ENCODE measurements around the gene GPATCH8. TPM values are rescaled to one million over a fixed set of nuclear protein-coding genes. Genes with fewer than 3 reads are reported as not detected.

GPATCH8 gene
- total RNA-seq, 1 experiment from 2014 or later = 40.8 TPM

DNA sequence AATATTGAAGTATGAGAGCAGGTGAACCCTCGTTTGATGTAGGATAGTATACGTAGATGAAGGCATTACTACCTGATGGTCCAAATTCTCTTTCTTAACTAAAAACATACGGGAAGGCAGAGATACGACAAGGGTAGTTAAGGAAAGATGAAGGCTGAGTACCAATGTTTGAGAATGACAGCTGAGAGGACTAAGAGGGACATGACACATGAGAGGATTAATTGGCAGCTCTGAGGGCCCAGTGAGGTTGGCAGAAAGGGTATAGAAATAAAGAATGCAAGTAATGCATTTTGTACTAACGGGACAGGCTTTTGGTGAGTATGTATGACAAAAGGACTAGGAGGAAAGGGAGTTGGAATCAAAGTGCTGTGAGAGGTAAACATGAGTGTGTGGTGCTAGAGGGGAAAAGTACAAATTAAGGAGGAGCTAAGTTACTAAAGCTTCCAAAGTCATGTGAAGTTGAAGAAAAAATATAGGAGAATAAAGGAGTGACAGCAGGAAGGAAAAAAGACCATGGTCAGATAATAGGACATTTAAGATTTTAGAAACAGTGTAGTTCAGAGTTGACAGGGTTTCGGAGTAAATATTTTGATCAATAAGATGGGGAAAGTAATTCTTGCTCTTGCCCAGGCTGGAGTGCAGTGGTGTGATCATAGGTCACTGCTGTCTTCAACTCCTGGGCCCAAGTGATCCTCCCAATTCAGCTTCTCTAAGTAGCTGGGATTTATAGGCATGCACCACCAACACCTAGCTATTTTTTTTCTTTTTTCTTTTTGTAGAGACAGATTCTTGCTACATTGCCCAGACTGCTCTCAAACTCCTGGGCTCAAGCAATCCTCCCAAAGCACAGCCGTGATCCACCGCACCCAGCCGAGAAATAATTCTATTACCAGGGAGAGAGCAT is 70.7 kb downstream of the GPATCH8 start:
- H3K36me3 Mint-ChIP-seq (ENCODE audit: insufficient read depth, unreplicated experiment) = peaks cover 63% of the 10 kb centered on the region
- H3K4me1 Mint-ChIP-seq (ENCODE audit: insufficient read depth, unreplicated experiment) = no peaks in the 10 kb centered on the region
- H3K9me3 Mint-ChIP-seq (ENCODE audit: unreplicated experiment) = no peaks in the 10 kb centered on the region
- no peak overlapping the region for H3K4me3 Mint-ChIP-seq (ENCODE audit: unreplicated experiment)
- peak overlapping the region; percentile 33 for H3K27ac Mint-ChIP-seq (ENCODE audit: low read depth, unreplicated experiment)
- DNase-seq (ENCODE audit: unreplicated experiment) = no peak
- TF ChIP-seq, protein P1, sequence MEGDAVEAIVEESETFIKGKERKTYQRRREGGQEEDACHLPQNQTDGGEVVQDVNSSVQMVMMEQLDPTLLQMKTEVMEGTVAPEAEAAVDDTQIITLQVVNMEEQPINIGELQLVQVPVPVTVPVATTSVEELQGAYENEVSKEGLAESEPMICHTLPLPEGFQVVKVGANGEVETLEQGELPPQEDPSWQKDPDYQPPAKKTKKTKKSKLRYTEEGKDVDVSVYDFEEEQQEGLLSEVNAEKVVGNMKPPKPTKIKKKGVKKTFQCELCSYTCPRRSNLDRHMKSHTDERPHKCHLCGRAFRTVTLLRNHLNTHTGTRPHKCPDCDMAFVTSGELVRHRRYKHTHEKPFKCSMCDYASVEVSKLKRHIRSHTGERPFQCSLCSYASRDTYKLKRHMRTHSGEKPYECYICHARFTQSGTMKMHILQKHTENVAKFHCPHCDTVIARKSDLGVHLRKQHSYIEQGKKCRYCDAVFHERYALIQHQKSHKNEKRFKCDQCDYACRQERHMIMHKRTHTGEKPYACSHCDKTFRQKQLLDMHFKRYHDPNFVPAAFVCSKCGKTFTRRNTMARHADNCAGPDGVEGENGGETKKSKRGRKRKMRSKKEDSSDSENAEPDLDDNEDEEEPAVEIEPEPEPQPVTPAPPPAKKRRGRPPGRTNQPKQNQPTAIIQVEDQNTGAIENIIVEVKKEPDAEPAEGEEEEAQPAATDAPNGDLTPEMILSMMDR (IDR thresholded peaks at IDR 0.05; ENCODE audit: unreplicated experiment) = no peak
- intact Hi-C loops (cut with micrococcal nuclease) = no loop called here
- CTCF ChIA-PET = interaction anchor here (0.6 to 1.1 kb wide), 6 partner anchors 12 to 301 kb away, joined by 3 to 4 read pairs (median 4); no protein-coding TSS in a partner anchor
- no peaks in the 10 kb centered on the region for H3K27me3 Mint-ChIP-seq (ENCODE audit: insufficient read depth, unreplicated experiment)
- POLR2A ChIA-PET = interaction anchor here (0.6 to 1.3 kb wide), 4 partner anchors 9 to 71 kb away, joined by 3 to 4 read pairs (median 4); partner anchors contain the start of gene GPATCH8
- BruUV-seq (replicated peaks) = no TSS peak

DNA sequence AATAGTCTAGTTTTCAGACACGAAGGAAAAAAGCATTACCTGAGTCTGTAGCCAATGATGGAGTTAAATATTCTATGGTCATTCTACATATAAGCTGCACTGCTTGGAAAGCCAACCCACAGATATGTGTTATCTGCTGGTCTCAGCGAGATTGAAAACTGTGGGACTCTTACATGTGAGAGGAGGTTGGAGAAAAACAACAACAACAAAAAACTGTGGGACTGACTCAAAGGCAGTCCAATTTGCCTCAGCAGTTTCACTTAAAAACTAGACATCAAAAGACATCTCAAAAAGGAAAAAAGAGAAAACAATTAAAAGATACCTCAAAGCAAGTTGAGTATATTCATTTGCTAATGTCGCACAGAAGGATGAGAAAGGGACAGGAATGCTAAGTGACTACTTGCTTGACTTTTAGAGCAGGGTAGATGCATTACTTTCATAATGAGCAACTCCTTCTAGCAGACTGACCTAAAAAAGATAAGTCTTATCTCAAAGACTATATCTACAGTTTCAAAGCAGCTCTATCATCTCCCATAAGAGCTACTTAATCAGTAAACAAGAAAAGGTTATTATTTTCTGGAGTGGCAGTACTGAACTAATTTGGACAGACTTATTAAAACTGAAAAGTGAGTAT is 78.3 kb downstream of the GPATCH8 start:
- Mint-ChIP-seq H3K27me3 (ENCODE audit: insufficient read depth, unreplicated experiment) (no peaks in the 10 kb centered on the region), H3K36me3 (ENCODE audit: insufficient read depth, unreplicated experiment) (peaks cover 48% of the 10 kb centered on the region), H3K4me3 (ENCODE audit: unreplicated experiment) (no peak overlapping the region), H3K9me3 (ENCODE audit: unreplicated experiment) (no peaks in the 10 kb centered on the region), H3K4me1 (ENCODE audit: insufficient read depth, unreplicated experiment) (no peaks in the 10 kb centered on the region), H3K27ac (ENCODE audit: low read depth, unreplicated experiment) (no peak overlapping the region)
- BruUV-seq (replicated peaks) = no TSS peak
- intact Hi-C loops (cut with micrococcal nuclease) = no loop called here
- TF ChIP-seq, protein P1 (IDR thresholded peaks at IDR 0.05; ENCODE audit: unreplicated experiment) = no peak
- DNase-seq (ENCODE audit: unreplicated experiment) = no peak
- CTCF ChIA-PET = interaction anchor here (0.7 kb wide), 1 partner anchor 34 kb away, joined by 4 read pairs; no protein-coding TSS in a partner anchor
- POLR2A ChIA-PET = interaction anchor here (1.2 kb wide), 1 partner anchor 10 kb away, joined by 4 read pairs; no protein-coding TSS in a partner anchor

DNA sequence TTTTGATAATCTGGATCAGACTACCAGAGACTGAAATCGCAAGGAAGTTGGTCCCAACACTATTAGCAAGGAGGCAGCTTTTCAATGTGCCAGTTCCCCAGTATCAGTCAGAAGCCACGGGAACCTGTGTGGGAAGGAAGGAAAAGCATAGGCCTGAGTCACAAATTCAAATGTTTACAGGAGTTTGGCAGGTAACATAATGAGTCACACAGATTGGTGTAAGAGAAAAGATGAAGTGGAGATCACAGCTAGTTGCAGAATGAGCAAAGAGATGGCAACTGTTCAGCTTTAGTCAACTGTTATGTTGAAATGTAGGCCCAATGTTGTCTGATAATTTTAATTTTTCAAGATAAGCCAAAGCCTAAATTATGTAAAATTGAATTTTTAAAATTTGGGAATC is 85.7 kb downstream of the GPATCH8 start:
- TF ChIP-seq, protein P1 (IDR thresholded peaks at IDR 0.05; ENCODE audit: unreplicated experiment) = no peak
- peaks cover 48% of the 10 kb centered on the region for H3K36me3 Mint-ChIP-seq (ENCODE audit: insufficient read depth, unreplicated experiment)
- no peaks in the 10 kb centered on the region for H3K27me3 Mint-ChIP-seq (ENCODE audit: insufficient read depth, unreplicated experiment)
- peaks cover 14% of the 10 kb centered on the region for H3K4me1 Mint-ChIP-seq (ENCODE audit: insufficient read depth, unreplicated experiment)
- intact Hi-C loops (cut with micrococcal nuclease) = loop anchor here (5.0 kb wide), 1 partner anchor 85 kb away; the partner anchor contains the start of gene GPATCH8
- POLR2A ChIA-PET = interaction anchor here (0.6 to 2.5 kb wide), 11 partner anchors 11 to 899 kb away, joined by 3 to 11 read pairs (median 5); partner anchors contain the start of genes GPATCH8, GRN and MAP3K14
- H3K4me3 Mint-ChIP-seq (ENCODE audit: unreplicated experiment) = no peak overlapping the region
- no peaks in the 10 kb centered on the region for H3K9me3 Mint-ChIP-seq (ENCODE audit: unreplicated experiment)
- CTCF ChIA-PET = interaction anchor here (0.5 to 1.5 kb wide), 3 partner anchors 17 to 1002 kb away, joined by 3 to 5 read pairs (median 4); no protein-coding TSS in a partner anchor
- BruUV-seq (replicated peaks) = no TSS peak
- H3K27ac Mint-ChIP-seq (ENCODE audit: low read depth, unreplicated experiment) = peak overlapping the region; percentile 82
- peak; percentile 95 for DNase-seq (ENCODE audit: unreplicated experiment)
